GM18511 (cell line): ENCODE data around the gene NOS1AP.

Experiments used
- ATAC-seq: cut with Tn5 transposase; IDR thresholded peaks from one replicate; pipeline ENCODE4 v1.9.1; 2021; ENCODE audit warnings: mild to moderate bottlenecking, moderate library complexity; ENCODE audit not compliant: unreplicated experiment

The NOS1AP gene

DNA sequence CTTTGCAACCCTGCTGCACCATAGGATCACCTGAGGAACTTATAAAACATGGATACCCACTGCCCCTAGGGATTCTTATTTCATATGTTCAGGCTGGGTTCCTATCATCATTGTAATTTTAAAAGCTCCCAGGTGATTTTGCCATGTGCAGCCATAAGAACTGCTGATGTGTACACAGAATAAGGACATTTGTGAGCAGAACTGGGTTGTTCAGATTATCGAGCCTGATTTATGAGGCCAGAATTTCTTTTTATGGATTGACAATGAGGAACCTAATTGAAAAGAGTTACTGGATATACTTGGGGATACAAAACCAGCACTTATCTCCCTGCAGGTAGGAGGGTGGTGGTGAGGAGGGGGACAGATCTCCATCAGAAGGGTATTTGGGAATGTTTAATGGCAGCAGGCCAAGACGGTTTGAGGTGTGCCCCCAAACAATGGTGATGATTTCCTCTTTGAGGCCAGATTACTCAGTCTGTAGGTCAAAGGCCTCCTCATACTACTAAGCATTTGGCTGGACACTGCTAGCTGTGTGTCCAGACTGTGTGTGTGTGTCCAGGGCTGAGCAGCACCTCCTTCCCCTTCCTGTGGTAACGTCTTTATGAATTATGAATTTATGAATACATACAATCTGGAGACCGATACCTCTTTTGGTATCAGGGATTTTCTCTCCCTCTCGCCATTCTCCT is 18.9 kb downstream of the NOS1AP start:
- no peak for ATAC-seq

DNA sequence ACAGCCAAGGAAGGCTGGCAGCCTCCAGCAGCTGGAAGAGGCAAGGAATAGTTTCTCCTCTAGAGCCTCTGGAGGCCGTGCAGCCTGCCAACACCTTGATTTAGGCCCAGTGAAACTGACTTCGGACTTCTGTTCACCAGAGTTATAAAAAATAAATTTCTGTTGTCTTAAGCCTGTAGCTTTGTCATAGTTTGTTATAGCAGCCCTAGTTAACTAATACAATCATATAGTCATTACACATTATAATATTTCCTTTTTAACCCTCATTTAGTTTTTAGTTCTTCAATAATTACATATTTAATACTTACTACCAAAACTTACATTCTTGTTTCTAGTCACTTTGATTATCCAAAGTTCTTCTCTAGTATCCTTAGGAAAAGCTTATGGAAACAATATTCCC is 20.3 kb downstream of the NOS1AP start:
- no peak for ATAC-seq

DNA sequence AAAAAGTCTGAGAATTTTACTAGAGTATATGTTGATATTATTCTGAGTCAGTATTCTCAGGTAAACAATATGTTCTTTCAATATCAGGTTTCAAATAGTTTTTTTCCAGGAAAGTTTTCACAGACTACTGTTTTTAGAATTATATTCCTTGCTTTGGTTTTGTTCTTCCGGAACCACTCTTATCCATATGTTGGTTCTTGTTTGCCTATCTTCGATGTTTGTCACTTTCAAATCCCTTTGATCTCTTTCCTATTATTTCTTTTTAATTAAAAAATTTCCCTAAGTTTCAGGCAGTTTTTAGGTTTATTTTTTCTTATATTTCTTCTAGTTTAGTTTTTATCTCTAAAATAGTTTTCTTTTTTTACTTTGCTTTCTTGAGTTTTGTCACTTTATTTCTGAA is 20.9 kb downstream of the NOS1AP start:
- no peak for ATAC-seq

DNA sequence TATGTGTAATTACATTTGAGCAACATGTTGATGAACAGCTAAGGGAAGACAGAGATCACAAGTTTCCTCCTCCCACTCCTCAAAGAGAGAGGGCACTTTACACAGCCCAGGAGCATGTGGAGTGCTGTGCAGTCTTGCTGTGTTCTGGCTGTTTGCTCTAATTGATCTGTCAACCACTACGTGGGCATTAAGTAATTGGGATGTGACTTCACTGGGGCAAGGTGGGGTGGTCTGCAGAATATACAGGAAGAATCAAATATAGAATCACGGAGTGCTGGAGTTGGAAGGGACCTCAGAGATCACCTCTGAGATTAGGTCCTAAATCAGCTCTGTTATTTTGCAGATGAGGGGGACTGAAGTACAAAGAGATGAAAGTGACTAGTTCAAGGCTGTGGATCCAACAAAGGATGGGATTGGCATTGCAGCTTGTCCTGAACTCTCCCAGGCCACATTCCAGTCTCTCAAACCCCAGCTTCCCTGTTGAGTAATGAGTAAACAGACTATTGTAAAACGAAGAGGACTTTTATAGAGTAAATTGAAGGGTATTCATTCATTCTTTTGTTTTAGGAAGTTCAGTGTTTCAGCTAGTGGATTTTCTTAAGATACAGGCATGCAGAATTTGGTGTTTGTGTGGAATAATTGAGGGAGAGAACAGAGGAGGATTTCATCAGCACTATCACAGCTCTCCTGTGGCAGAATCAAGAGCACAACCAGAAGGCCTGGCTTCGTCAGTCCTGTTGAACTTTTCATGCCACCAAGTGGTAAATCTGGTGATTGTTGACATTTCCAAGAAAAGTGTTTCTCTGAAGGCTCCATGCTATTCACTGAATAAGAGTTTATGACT is 22.4 kb downstream of the NOS1AP start:
- ATAC-seq: no peak

DNA sequence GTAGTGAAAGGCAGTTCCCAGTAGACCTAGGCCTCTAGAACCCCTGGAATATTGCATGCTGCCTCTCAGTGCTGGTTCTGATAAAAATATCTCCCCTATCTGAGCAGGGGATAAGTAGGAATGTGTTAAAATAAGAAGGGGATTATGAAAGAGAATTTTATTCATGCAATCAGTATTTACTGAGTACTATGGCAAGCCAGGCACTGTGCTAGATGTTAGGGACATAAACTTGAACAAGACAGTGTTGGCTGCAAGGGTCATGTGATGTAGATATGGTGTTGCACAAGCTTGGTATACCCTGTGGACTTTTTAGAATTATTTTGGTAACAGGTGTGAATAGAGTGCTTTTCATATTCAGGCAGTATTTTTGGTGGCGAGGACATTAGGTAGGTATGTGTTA is 23.6 kb downstream of the NOS1AP start:
- no peak for ATAC-seq

DNA sequence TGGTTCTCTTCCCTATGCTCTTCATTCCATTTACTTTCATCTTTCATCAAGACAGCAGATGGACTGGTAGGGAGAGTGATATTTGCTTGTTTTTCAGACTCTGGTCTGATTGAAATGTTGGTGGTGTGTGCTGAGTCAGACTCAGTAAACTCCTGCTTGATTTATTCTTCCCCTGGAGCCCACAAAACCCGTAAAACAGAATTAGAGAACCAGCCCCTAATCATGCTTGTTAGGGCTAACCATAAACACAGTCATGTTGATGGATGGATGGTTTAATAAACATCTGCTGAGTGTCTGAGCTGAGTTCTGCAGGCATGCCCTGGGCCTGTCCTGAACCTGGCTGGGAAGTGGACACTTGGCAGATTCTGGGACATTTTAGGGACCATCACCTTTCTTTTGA is 24.8 kb downstream of the NOS1AP start:
- no peak for ATAC-seq

DNA sequence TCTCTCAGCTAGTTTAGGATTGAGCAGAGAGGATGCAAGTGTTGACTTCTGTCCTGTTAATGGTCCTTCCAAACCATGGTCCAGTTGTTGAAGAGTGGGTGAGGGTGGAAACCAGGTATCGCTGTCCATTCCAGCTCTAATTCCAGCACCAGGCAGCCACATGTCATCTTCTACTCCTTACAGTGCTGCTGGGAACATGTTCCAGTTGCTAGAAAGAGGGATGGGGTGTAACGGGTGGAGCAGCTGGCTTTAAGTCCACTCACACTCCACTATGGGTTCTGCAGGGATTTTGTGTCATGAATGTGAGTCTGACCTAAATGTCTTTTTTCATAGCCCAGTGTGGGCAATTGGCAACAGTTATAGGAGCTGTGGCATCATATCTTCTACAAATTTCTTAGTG is 25.2 kb downstream of the NOS1AP start:
- ATAC-seq: no peak

DNA sequence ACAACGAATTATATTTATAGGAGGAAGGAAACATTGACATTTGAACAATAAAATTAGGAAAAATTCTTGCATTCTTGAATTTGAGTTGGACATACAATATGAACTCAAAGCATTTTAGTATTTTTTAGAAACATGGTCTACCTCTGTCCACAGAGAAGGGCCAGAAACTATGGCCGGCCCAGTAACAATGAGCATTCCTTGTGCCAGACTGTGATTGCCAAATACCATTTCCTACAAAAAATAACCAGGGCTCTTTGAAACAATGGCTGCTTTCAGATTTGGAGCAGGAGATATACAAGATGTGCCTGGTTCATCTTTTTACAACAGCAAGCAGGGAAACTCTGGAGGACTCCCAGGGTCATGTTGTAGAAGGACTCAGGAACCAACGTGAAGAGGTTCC is 38.4 kb downstream of the NOS1AP start:
- no peak for ATAC-seq

DNA sequence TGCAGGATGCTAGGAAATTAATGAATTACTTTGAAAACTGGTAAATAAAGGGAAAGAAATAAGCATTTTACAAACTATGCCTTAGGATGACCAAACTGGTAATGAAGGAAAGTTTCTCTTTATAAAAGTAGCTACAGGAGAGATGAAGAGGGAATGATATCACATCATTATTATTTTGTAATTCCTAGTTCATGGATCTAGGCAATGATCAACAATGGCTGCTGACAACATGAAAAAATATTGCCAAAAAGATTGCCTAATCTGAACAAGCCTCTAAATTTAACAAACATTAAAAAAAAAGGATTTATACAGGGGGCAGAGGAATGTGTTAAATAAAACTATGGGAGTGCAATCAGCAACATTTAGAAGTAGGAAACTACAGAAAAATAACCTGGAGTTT is 38.9 kb downstream of the NOS1AP start:
- ATAC-seq: no peak

DNA sequence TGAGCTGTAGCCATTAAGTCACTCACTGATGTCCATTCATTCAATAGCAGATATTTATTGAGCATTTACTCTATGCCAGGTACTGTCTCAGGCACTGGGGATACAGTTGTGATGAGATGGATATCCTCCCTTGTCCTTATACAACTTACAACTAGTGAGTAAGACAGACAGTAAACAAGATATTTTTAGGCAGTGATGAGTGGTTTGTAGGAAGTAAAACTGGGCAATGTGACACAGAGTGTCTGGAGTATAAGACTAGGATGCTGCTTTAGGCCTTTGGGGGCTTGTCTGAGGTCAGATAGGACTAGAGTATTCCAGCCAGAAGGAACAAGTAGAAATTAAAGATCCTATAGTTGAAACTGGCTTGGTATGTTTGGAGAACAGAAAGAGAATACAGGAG is 41.4 kb downstream of the NOS1AP start:
- ATAC-seq: no peak

DNA sequence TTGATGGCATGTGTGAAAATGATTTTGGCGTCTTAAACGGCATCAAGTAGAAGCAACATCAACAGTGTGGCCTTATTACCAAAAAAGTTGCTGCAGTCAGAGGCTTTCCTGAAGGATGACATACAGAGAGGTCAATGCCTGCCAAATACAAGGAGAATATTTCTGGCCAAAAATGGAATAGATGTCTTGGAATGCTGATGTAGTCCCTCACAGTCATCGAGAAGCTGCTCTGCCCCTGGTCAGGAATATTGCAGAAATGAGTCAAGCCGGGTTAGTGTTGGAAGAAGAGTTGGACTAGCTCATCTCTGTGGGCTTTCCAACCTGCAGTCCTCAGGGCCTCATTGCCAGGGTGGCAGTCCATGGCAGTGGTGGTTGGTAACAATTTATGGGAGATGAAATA is 42.1 kb downstream of the NOS1AP start:
- no peak for ATAC-seq

DNA sequence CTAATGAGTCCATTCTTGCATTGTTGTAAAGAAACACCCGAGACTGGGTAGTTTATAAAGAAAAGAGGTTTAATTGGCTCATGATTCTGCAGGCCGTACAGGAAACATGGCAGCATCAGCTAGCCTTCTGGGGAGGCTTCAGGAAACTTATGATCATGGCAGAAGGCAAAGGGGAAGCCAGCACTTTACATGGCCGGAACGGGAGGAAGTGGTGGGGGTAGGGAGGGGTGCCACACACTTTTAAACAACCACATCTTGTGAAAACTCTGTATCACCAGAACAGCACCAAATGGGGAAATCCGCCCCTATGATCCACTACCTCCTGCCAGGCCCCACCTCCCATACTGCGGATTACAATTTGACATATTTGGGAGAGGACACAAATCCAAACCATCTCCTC is 43.9 kb downstream of the NOS1AP start:
- no peak for ATAC-seq

DNA sequence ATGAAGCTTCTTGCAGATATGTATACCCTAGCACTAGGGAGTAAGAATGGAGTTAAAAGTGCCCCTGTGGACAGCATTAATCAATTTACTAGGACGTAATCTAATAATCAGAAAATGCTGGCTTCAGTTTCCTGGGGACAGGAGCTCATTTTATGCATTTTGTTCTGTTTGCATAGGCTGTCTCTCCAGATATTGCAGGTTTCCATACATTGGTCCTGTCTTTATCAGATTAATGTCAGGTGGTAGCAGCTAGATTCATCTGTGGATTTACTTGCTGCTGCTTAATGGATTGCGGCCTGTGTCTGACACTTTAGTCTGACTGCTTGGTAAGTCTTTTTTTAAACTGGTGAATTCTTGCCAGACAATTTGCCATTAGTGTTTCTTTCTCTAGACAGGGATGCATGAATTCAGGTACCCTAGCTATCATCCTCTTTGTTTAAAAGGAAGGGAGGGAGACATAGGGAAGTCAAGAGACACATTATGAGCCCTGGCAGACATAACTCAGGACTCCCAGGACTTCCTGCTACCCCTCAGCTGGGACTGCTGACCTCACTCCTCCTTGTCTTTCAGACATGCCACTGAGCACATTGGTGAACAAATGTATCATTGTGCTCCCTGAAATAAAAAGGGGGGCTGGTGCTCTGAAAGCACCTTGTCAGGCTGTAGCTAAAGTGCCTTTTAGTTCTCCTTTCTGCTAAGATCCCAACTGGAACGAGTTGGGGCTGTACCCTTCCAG is 47.7 kb downstream of the NOS1AP start:
- ATAC-seq: no peak

DNA sequence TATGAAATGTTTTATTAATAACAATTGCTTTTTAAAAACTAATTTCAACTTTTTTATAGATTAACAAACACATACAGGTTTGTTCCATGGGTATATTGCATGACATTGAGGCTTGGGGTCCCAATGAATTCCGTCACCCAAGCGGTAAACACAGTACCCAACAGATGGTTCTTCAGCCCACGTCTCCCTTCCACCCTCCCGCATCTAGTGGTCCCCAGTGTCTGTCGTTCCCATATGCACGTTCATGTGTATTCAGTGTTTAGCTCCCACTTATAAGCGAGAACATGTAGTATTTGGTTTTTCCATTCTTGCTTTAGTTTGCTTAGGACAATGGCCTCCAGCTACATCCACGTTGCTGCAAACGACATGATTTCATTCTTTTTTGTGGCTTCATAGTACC is 48.6 kb downstream of the NOS1AP start:
- ATAC-seq: no peak

DNA sequence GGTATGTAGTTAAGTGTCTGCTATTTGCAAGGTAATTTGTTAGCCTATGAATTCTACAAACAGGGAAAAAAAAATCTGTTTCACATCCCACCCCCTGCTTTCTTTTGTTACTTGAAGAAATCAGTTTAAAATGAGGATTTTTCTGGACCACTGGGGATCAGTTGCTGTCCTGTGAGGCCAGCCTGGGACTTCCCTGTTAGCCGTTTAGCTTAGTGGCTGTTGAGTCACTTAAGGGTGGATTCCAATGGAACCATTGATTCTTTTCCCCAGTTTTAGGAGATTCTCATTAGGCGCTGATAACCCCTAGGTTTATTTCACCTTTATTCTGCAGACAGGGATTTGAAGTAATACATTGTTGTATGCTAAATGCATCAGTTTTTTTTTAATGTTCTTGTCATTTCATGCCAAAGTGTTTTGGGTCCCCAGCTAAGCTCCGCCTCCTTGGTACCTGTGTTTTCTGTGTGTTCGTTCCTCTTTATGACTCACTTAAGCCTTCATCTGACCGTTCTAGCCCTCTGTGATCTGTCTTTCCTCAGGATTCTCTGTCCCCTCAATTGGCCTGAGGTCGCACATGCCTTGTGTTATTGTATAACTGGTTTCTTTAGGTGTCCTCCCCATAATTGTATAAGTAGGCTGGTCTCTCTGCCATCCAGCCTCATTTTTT is 59.3 kb downstream of the NOS1AP start:
- ATAC-seq: no peak

DNA sequence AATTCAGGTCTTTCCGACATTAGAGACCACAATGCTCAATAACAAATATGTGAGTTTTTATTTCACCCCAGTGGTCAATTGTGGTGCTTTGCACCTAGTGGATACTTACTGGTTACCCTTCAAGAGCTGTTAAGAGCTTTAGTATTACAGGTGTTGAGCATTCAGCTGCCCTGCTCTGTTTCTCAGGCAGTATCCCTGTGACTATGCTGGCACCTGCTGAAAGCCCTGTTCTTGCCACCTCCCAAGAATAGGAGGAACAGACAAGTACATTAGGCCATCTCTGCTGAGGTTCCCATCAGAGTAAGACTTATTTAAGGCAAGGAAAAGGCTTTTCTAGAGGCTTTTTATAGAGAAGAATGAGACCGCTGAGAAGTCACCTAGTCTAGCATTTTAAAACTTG is 60.8 kb downstream of the NOS1AP start:
- no peak for ATAC-seq

DNA sequence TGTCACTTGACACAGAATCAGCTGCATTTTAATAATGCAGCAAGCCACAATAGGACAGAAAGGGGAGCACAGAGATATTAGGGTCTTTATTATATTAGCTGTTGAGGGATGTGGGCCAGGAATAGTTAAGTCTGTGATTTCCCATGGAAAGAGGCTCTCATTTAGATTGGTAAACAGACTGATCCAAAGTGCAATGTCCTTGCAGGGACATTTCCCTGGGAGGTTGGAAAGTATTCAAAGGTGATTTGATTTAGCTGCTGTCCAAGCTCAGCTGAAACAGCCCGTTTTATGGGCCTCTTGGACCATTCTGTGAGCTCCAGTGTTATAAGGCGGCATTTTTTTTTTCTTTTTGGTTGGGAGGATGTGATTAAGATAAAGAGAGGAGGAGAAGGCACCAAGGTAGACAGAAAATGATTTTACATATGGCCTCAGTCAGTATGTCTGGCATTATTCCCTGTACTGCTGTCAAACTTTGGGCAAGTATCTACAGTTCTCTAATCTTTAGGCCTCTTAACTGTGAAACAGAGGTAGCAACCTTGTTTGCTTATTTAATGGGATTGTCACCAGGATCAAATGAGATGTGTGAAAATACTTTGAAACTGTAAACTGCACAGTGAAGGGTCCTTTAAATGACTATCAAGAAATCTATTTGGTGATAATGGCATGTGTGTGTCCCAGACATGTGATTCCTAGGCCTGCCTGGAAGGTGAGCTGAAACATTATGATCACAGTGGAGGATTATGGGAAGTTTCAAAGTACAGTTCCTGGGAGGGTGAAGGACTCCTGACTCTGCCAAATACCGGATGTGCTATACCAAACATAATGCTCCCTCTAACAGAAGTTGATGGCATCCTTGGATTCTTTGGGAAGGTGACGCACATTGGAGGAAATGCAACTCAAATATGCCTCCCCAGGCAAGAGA is 62.2 kb downstream of the NOS1AP start:
- no peak for ATAC-seq

DNA sequence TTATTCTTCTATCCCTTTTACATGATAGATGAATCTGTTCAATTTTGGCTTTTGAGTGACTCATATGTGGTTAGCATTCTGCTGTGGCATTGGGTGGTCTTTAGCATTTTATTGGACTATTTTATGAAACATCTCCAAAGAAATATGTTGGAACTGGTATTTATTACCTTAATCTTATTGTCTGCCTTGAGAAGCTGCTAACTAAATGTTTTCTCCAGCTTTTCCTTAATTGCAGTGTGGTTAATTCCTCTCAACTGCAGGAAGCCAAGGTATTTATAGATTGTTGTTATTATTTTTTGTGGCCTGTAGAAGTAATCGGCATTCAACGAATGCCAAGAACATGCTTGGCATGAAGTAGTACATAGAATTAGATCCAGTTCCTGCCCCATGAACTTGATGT is 64.1 kb downstream of the NOS1AP start:
- ATAC-seq: no peak

DNA sequence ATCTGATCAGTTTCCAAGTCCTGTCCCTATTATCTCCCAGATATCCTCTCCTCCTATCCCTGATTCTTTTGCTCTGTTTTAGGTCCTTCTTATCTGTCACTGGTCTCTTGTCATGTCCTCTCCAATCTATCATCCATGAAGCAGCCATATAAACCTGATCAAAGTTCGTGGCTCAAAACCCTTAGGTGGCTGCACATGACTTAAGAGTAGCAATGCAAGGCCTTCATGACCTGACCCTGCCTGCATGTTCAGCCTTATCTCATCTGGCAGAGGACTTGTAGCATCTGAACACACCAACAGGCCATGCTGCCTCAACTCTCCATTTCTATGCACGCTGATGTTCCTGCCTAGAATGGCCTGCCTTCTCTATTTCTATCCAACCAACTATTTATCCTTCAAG is 65.2 kb downstream of the NOS1AP start:
- ATAC-seq: no peak

DNA sequence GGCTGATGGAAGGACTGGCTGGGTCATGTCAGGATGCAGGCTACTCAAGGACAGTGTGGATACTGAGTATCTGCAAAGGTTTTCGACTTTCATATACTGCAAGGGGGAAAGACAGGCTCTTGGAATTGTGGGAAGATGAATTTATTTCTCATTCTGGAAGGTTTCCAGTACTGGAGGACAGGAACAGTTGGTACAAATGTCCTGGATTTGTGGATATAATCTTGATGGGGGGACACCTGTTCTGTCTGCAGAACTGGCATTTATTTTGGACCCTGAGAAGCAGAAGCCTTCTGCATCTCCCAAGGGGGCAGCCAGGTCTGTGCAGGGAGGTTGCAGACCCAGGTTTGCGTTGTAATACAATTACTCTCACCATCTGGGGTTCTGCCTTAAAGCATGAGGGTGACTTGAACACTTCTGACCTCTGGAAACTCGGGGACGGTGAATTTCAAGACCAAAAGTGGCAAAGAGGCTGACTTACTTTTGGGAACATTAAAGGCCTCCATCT is 65.8 kb downstream of the NOS1AP start:
- no peak for ATAC-seq
